Right atrium auricular region (tissue), 2 donors: ENCODE results near the gene OPN5. TPM values are rescaled to one million over a fixed set of nuclear protein-coding genes. Genes with fewer than 3 reads are reported as not detected.

Experiments
- DNase-seq: peaks from one replicate; pipeline ENCODE4 v3.0.0-alpha.2; 2019; ENCODE audit warnings: low spot score
- H3K27ac ChIP-seq, 2 donors: fragments of 200-600 bp; sonication (generic); 1 replicate in 1 of 2; 2 replicates in 1 of 2; pipeline ENCODE4 v1.5.1; 2016 to 2019
- H3K27me3 ChIP-seq, 2 donors: fragments of 200-600 bp; sonication (generic); one replicate each; pipeline versions ENCODE4 v1.5.1 to v1.6.0; 2017 to 2019
- H3K36me3 ChIP-seq: fragments of 200-600 bp; sonication (generic); one replicate; pipeline ENCODE4 v1.5.1; 2016
- H3K4me1 ChIP-seq, 2 donors: fragments of 200-600 bp; sonication (generic); one replicate each; pipeline versions ENCODE4 v1.5.1 to v1.6.0; 2017 to 2019
- H3K4me3 ChIP-seq, 2 donors: fragments of 200-600 bp; sonication (generic); 1 replicate in 1 of 2; 2 replicates in 1 of 2; pipeline ENCODE4 v1.5.1; 2017 to 2019; ENCODE audit warnings: mild to moderate bottlenecking in 1 of 2, moderate library complexity in 1 of 2
- H3K9me3 ChIP-seq, 2 donors: fragments of 200-600 bp; sonication (generic); one replicate each; pipeline ENCODE4 v1.5.1; 2019
- total RNA-seq, 2 donors: library from RNA; depleted of rRNA; stranded (reverse); fragments of >200 nt; gene quantifications; one replicate each; pipeline ENCODE4 v1.1.0, GENCODE V29; 2016
- TF ChIP-seq, protein P1 (sequence below), 2 donors: fragments of 200-600 bp; sonication (generic); IDR thresholded peaks; one replicate each; pipeline ENCODE4 v1.5.1; 2019; ENCODE audit warnings: antibody characterized with exemption in 2 of 2

Gene OPN5
- total RNA-seq, 2 donors from 2014 or later = not detected

GRCh38 chr6:47773005-47773404 lies 8.8 kb upstream of the OPN5 start:
- Histone ChIP-seq H3K27me3 (no peaks in the 10 kb centered on the region), H3K4me3 (no peak overlapping the region), H3K36me3 (no peaks in the 10 kb centered on the region), H3K27ac (no peak overlapping the region), H3K4me1 (no peaks in the 10 kb centered on the region), H3K9me3 (no peaks in the 10 kb centered on the region)
- no peak for DNase-seq
- TF ChIP-seq, protein P1, sequence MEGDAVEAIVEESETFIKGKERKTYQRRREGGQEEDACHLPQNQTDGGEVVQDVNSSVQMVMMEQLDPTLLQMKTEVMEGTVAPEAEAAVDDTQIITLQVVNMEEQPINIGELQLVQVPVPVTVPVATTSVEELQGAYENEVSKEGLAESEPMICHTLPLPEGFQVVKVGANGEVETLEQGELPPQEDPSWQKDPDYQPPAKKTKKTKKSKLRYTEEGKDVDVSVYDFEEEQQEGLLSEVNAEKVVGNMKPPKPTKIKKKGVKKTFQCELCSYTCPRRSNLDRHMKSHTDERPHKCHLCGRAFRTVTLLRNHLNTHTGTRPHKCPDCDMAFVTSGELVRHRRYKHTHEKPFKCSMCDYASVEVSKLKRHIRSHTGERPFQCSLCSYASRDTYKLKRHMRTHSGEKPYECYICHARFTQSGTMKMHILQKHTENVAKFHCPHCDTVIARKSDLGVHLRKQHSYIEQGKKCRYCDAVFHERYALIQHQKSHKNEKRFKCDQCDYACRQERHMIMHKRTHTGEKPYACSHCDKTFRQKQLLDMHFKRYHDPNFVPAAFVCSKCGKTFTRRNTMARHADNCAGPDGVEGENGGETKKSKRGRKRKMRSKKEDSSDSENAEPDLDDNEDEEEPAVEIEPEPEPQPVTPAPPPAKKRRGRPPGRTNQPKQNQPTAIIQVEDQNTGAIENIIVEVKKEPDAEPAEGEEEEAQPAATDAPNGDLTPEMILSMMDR (IDR thresholded peaks at IDR 0.05) = no peak

DNA sequence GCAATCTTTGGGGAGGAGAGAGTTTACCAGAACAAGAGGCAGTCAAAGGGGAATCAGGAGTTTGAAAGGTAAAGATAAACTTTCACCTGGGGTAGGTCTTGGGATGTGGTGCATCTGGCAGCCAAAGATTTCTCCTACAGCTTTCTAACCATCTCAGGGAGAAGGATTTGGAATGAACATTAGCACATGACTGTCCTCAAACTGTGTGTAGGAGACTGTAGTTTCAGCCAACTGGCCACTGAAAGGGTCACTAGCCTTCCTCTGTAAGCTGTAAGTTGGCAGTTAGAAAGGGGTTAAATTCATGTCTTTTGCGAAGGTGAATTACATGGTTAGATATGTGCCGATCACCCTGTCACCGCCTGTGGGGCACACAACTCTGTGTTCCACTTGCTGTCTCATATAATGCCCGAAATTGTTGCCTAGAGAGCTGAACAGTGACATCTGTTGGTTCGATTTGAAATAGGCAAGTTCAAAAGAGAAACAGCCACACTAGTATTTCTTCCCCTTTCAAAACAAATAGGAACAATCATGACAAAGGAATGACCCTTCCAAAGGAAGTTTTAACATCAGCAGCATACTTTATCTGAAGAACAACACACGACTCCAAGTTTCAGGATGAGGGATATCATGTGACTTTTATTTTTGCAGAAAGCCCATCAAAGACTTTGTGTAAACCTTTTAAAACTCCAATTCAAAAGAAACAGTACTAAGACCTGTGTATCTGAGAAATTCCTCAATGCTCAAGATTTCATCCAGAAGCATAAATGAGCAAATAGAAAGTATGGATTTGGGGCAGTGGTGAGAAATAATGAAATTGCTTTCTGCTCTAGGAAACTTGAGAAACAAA lies 1.1 kb upstream of the OPN5 start:
- H3K36me3 ChIP-seq = no peaks in the 10 kb centered on the region
- no peaks in the 10 kb centered on the region for H3K9me3 ChIP-seq
- TF ChIP-seq, protein P1 (IDR thresholded peaks at IDR 0.05) = peak; percentile 49 to 77
- H3K27ac ChIP-seq = no peak overlapping the region
- DNase-seq = no peak
- H3K27me3 ChIP-seq = no peaks in the 10 kb centered on the region
- no peaks in the 10 kb centered on the region for H3K4me1 ChIP-seq
- no peak overlapping the region for H3K4me3 ChIP-seq

- Histone ChIP-seq H3K27ac (no peak overlapping the region), H3K4me3 (no peak overlapping the region), H3K27me3 (no peaks in the 10 kb centered on the region), H3K9me3 (no peaks in the 10 kb centered on the region), H3K4me1 (peaks cover 0 to 9% of the 10 kb centered on the region in 2 donors), H3K36me3 (no peaks in the 10 kb centered on the region)
- TF ChIP-seq, protein P1 (IDR thresholded peaks at IDR 0.05) = no peak
- DNase-seq = no peak
Observed at GRCh38 chr6:47785182-47785581, 3.4 kb downstream of the OPN5 start.

- TF ChIP-seq, protein P1 (IDR thresholded peaks at IDR 0.05) = peak; percentile 92 to 97
- H3K36me3 ChIP-seq = no peaks in the 10 kb centered on the region
- no peak overlapping the region for H3K27ac ChIP-seq
- DNase-seq = no peak
- no peaks in the 10 kb centered on the region for H3K27me3 ChIP-seq
- H3K4me3 ChIP-seq = no peak overlapping the region
- no peaks in the 10 kb centered on the region for H3K9me3 ChIP-seq
- H3K4me1 ChIP-seq = peaks cover 0 to 9% of the 10 kb centered on the region in 2 donors
Observed at GRCh38 chr6:47787620-47788497, 6.0 kb downstream of the OPN5 start.

DNA sequence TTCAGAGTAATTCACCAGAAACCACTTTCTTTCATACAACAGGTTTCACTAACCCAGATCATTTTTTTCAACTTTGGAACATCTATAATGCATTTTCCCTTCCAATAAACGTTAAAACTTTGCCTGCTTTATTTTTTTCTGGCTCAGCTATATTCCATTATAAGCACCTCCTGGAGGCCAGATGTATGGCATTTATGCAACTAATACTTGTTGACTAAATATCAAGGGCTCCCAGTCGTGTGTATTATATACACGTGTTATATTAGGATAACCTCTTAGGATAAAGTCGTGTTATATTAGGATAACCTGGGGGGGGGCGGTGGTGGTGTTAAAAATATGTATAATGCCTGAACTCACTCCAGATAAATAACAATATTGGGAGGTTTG lies 6.7 kb downstream of the OPN5 start:
- Histone ChIP-seq H3K27ac (no peak overlapping the region), H3K27me3 (no peaks in the 10 kb centered on the region), H3K9me3 (no peaks in the 10 kb centered on the region), H3K4me3 (no peak overlapping the region), H3K4me1 (peaks cover 0 to 9% of the 10 kb centered on the region in 2 donors), H3K36me3 (no peaks in the 10 kb centered on the region)
- TF ChIP-seq, protein P1 (IDR thresholded peaks at IDR 0.05) = no peak
- no peak for DNase-seq
